Measurements from ENCODE around the gene PPFIA1.
"Not testable (repeated sequence)": the region's sequence is repeated elsewhere in the genome, so short reads cannot be mapped to it uniquely, and the experiment has no call there.

The PPFIA1 gene

DNA sequence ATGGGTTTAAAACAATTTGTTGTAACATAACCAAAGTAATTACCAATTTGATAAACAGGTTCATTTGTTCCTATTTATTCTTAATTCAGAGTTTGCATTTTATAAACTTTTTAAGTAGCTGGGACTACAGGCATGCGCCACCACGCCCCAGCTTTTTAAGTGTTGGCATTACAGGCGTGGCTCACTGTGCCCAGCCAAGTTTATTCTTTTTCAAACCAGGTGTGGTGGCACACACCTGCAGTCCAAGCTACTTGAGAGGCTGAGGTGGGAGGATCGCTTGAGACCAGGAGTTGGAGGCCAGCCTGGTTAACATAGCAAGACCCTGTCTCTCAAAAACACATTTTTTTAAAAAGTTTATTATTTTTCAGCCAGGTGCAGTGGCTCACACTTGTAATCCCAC lies 19.1 kb downstream of the PPFIA1 start:
- Histone ChIP-seq H3K9ac (ENCODE audit: low read length) (no peak overlapping the region), H3K4me3 (ENCODE audit: low read length) (no peak overlapping the region), H3K4me2 (ENCODE audit: low read length) (no peak overlapping the region), H2AFZ (ENCODE audit: low read depth, low read length) (no peak overlapping the region), H3K4me1 (ENCODE audit: low read length) (no peaks in the 10 kb centered on the region), H3K27ac (ENCODE audit: low read length) (no peak overlapping the region), H4K20me1 (ENCODE audit: insufficient read depth, low read length) (peaks cover 22% of the 10 kb centered on the region), H3K36me3 (replicated peaks; ENCODE audit: low read depth, low read length) (peaks cover 49% of the 10 kb centered on the region), H3K9me3 (ENCODE audit: insufficient read depth, low read length) (no peaks in the 10 kb centered on the region), H3K27me3 (ENCODE audit: low read depth, low read length) (no peaks in the 10 kb centered on the region), H3K79me2 (ENCODE audit: low read length) (peaks cover 44% of the 10 kb centered on the region)
- TF ChIP-seq CTCF (IDR thresholded peaks at IDR 0.05; ENCODE audit: low read depth, low read length) (no peak), EZH2phosphoT487 (IDR thresholded peaks at IDR 0.05; ENCODE audit: low read depth) (no peak)

- no peak for TF ChIP-seq EZH2phosphoT487 (IDR thresholded peaks at IDR 0.05; ENCODE audit: low read depth)
- no peak for TF ChIP-seq CTCF (IDR thresholded peaks at IDR 0.05; ENCODE audit: low read depth, low read length)
- no peak overlapping the region for H3K4me2 ChIP-seq (ENCODE audit: low read length)
- H3K79me2 ChIP-seq (ENCODE audit: low read length) = peaks cover 43% of the 10 kb centered on the region
- no peaks in the 10 kb centered on the region for H3K4me1 ChIP-seq (ENCODE audit: low read length)
- H2AFZ ChIP-seq (ENCODE audit: low read depth, low read length) = no peak overlapping the region
- H3K27ac ChIP-seq (ENCODE audit: low read length) = no peak overlapping the region
- H3K9ac ChIP-seq (ENCODE audit: low read length) = no peak overlapping the region
- H3K36me3 ChIP-seq (replicated peaks; ENCODE audit: low read depth, low read length) = peaks cover 45% of the 10 kb centered on the region
- no peaks in the 10 kb centered on the region for H3K27me3 ChIP-seq (ENCODE audit: low read depth, low read length)
- H3K9me3 ChIP-seq (ENCODE audit: insufficient read depth, low read length) = no peaks in the 10 kb centered on the region
- peaks cover 21% of the 10 kb centered on the region for H4K20me1 ChIP-seq (ENCODE audit: insufficient read depth, low read length)
- no peak overlapping the region for H3K4me3 ChIP-seq (ENCODE audit: low read length)
Measured at GRCh38 chr11:70290361-70291065, 20.0 kb downstream of the PPFIA1 start.

- Histone ChIP-seq H3K27me3 (ENCODE audit: low read depth, low read length) (no peaks in the 10 kb centered on the region), H4K20me1 (ENCODE audit: insufficient read depth, low read length) (peaks cover 17% of the 10 kb centered on the region), H3K36me3 (replicated peaks; ENCODE audit: low read depth, low read length) (peaks cover 46% of the 10 kb centered on the region), H3K79me2 (ENCODE audit: low read length) (peaks cover 45% of the 10 kb centered on the region), H2AFZ (ENCODE audit: low read depth, low read length) (no peak overlapping the region), H3K4me3 (ENCODE audit: low read length) (no peak overlapping the region), H3K27ac (ENCODE audit: low read length) (no peak overlapping the region), H3K4me1 (ENCODE audit: low read length) (no peaks in the 10 kb centered on the region), H3K9me3 (ENCODE audit: insufficient read depth, low read length) (no peaks in the 10 kb centered on the region), H3K9ac (ENCODE audit: low read length) (no peak overlapping the region), H3K4me2 (ENCODE audit: low read length) (no peak overlapping the region)
- TF ChIP-seq CTCF (IDR thresholded peaks at IDR 0.05; ENCODE audit: low read depth, low read length) (no peak), EZH2phosphoT487 (IDR thresholded peaks at IDR 0.05; ENCODE audit: low read depth) (no peak)
Measured at GRCh38 chr11:70292166-70292565, 21.7 kb downstream of the PPFIA1 start.

DNA sequence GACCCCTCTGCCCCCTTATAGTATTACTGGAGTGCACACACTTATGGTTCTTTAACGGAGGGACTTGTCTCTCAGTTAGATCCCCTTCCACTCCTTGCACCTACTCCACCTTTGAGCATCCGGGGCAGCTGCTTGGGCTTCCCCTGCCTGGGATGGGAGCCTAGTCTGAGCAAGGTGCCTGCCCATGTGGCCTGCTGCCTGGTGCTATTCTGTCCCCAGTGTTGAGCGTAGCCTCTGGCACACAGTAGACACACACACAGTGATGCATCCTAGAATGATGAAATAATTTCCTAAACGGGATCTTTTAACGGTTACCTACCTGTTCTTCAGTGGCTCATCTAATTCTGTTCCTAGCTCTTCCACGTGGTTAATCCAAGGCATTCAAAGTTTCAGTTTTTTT lies 22.4 kb downstream of the PPFIA1 start:
- H3K79me2 ChIP-seq (ENCODE audit: low read length) = peaks cover 47% of the 10 kb centered on the region

GRCh38 chr11:70295166-70295565 lies 24.7 kb downstream of the PPFIA1 start:
- H3K27me3 ChIP-seq (ENCODE audit: low read depth, low read length); H3K9ac ChIP-seq (ENCODE audit: low read length); H3K4me2 ChIP-seq (ENCODE audit: low read length); H3K4me1 ChIP-seq (ENCODE audit: low read length); H2AFZ ChIP-seq (ENCODE audit: low read depth, low read length); H3K4me3 ChIP-seq (ENCODE audit: low read length); H3K9me3 ChIP-seq (ENCODE audit: insufficient read depth, low read length); H3K27ac ChIP-seq (ENCODE audit: low read length): not testable (repeated sequence)
- Histone ChIP-seq H4K20me1 (ENCODE audit: insufficient read depth, low read length) (peaks cover 32% of the 10 kb centered on the region), H3K36me3 (replicated peaks; ENCODE audit: low read depth, low read length) (peaks cover 47% of the 10 kb centered on the region), H3K79me2 (ENCODE audit: low read length) (peaks cover 48% of the 10 kb centered on the region)

More for the DNA sequence above, 22.4 kb downstream of the PPFIA1 start:
- H3K4me1 ChIP-seq (ENCODE audit: low read length) = no peaks in the 10 kb centered on the region
- peaks cover 42% of the 10 kb centered on the region for H3K36me3 ChIP-seq (replicated peaks; ENCODE audit: low read depth, low read length)
- no peak overlapping the region for H3K4me2 ChIP-seq (ENCODE audit: low read length)
- peaks cover 22% of the 10 kb centered on the region for H4K20me1 ChIP-seq (ENCODE audit: insufficient read depth, low read length)
- H3K9me3 ChIP-seq (ENCODE audit: insufficient read depth, low read length) = no peaks in the 10 kb centered on the region
- no peak overlapping the region for H2AFZ ChIP-seq (ENCODE audit: low read depth, low read length)
- TF ChIP-seq EZH2phosphoT487 (IDR thresholded peaks at IDR 0.05; ENCODE audit: low read depth) (no peak), CTCF (IDR thresholded peaks at IDR 0.05; ENCODE audit: low read depth, low read length) (no peak)
- H3K27me3 ChIP-seq (ENCODE audit: low read depth, low read length) = no peaks in the 10 kb centered on the region
- H3K27ac ChIP-seq (ENCODE audit: low read length) = no peak overlapping the region
- H3K4me3 ChIP-seq (ENCODE audit: low read length) = no peak overlapping the region
- no peak overlapping the region for H3K9ac ChIP-seq (ENCODE audit: low read length)
